Measurements from ENCODE around the gene HLF. TPM values are rescaled to one million over a fixed set of nuclear protein-coding genes. Genes with fewer than 3 reads are reported as not detected.

Gene HLF
- total RNA-seq, 1 experiment from 2014 or later: 3.2 TPM

DNA sequence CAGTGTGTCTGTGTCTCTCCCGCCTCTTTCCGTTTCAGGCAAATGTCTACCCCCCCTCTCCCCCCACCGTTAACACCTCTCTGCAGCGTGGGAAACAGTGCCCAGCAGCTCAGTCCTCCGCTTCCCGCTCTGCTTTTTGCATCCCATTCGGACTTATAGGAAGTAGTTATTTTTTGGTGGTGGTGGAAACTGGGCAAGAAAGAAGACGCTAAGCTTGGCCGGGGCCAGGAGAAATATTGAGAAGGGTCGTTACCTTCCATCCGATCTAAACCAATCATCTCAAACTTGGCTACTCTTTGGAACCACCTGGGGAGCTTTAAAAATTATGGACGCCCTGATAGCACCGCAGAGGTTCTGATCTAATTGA is 499 bp upstream of the HLF start:
- peaks cover 9% of the 10 kb centered on the region for H3K4me1 ChIP-seq (ENCODE audit: insufficient read depth, low read length, poor library complexity, severe bottlenecking)
- no peak overlapping the region for H3K4me3 ChIP-seq (ENCODE audit: low read depth, low read length, poor library complexity, severe bottlenecking)
- CTCF ChIA-PET: no interaction called here
- no peak overlapping the region for H3K27ac ChIP-seq (ENCODE audit: low read depth, low read length, poor library complexity, severe bottlenecking)
- no TSS peak for BruUV-seq (replicated peaks)
- H3K36me3 ChIP-seq (ENCODE audit: insufficient read depth, low read length, poor library complexity, severe bottlenecking): no peaks in the 10 kb centered on the region
- H3K27me3 ChIP-seq (replicated peaks; ENCODE audit: insufficient read depth, low read depth, low read length, poor library complexity): no peaks in the 10 kb centered on the region
- no peak for TF ChIP-seq CTCF (conservative IDR thresholded peaks at IDR 0.05; ENCODE audit: low read depth, low read length)
- TF ChIP-seq EZH2 (IDR thresholded peaks at IDR 0.05; ENCODE audit: borderline replicate concordance, low read depth, low read length, poor library complexity, severe bottlenecking): no peak
- no peaks in the 10 kb centered on the region for H3K9me3 ChIP-seq (ENCODE audit: low read depth, low read length, poor library complexity, severe bottlenecking)
- intact Hi-C loops (cut with micrococcal nuclease; ENCODE audit: unreplicated experiment): loop anchor here (1.0 kb wide), 1 partner anchor 26 kb away; no protein-coding TSS in a partner anchor
- no peak for DNase-seq (ENCODE audit: low spot score)
- POLR2A ChIA-PET (ENCODE audit: low non-redundant PET): no interaction called here

DNA sequence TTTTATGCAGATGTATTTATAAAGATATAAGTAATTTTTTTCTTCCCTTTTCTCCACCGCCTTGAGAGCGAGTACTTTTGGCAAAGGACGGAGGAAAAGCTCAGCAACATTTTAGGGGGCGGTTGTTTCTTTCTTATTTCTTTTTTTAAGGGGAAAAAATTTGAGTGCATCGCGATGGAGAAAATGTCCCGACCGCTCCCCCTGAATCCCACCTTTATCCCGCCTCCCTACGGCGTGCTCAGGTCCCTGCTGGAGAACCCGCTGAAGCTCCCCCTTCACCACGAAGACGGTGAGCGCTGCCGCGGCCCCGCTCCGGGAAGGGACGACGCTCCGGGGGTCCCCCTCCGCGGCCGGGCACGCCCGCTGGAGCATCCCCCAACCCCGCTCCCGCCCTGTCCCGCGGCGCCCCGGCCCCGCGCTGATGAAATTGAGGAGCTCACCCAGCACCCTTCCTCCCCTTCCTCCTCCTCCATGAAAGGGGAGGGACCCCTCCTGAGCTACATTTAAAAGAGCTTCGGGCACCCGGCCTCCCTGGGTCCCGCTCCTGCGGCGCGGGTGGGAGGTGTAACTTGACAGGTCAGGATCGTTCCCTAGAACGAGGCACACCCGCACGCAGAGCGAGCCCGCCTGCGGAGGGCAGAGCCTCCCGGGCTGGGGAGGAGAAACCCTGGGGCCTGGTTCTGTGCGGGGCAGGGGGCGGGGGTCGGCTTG is 706 bp downstream of the HLF start:
- H3K27me3 ChIP-seq (replicated peaks; ENCODE audit: insufficient read depth, low read depth, low read length, poor library complexity): no peaks in the 10 kb centered on the region
- peak overlapping the region; percentile 48 for H3K4me3 ChIP-seq (ENCODE audit: low read depth, low read length, poor library complexity, severe bottlenecking)
- intact Hi-C loops (cut with micrococcal nuclease; ENCODE audit: unreplicated experiment): no loop called here
- BruUV-seq (replicated peaks): TSS peak; percentile 74
- no peaks in the 10 kb centered on the region for H3K9me3 ChIP-seq (ENCODE audit: low read depth, low read length, poor library complexity, severe bottlenecking)
- ChIA-PET CTCF (no interaction called here), POLR2A (ENCODE audit: low non-redundant PET) (no interaction called here)
- no peak for TF ChIP-seq EZH2 (IDR thresholded peaks at IDR 0.05; ENCODE audit: borderline replicate concordance, low read depth, low read length, poor library complexity, severe bottlenecking)
- no peak for TF ChIP-seq CTCF (conservative IDR thresholded peaks at IDR 0.05; ENCODE audit: low read depth, low read length)
- H3K4me1 ChIP-seq (ENCODE audit: insufficient read depth, low read length, poor library complexity, severe bottlenecking): peaks cover 9% of the 10 kb centered on the region
- no peak for DNase-seq (ENCODE audit: low spot score)
- H3K36me3 ChIP-seq (ENCODE audit: insufficient read depth, low read length, poor library complexity, severe bottlenecking): no peaks in the 10 kb centered on the region
- no peak overlapping the region for H3K27ac ChIP-seq (ENCODE audit: low read depth, low read length, poor library complexity, severe bottlenecking)

GRCh38 chr17:55266051-55266957 is 1.5 kb downstream of the HLF start:
- Histone ChIP-seq H3K27ac (ENCODE audit: low read depth, low read length, poor library complexity, severe bottlenecking) (no peak overlapping the region), H3K4me1 (ENCODE audit: insufficient read depth, low read length, poor library complexity, severe bottlenecking) (peaks cover 9% of the 10 kb centered on the region), H3K36me3 (ENCODE audit: insufficient read depth, low read length, poor library complexity, severe bottlenecking) (no peaks in the 10 kb centered on the region), H3K4me3 (ENCODE audit: low read depth, low read length, poor library complexity, severe bottlenecking) (peak overlapping the region; percentile 48), H3K27me3 (replicated peaks; ENCODE audit: insufficient read depth, low read depth, low read length, poor library complexity) (no peaks in the 10 kb centered on the region), H3K9me3 (ENCODE audit: low read depth, low read length, poor library complexity, severe bottlenecking) (no peaks in the 10 kb centered on the region)
- intact Hi-C loops (cut with micrococcal nuclease; ENCODE audit: unreplicated experiment): no loop called here
- no TSS peak for BruUV-seq (replicated peaks)
- ChIA-PET POLR2A (ENCODE audit: low non-redundant PET) (no interaction called here), CTCF (no interaction called here)
- no peak for DNase-seq (ENCODE audit: low spot score)
- TF ChIP-seq CTCF (conservative IDR thresholded peaks at IDR 0.05; ENCODE audit: low read depth, low read length) (no peak), EZH2 (IDR thresholded peaks at IDR 0.05; ENCODE audit: borderline replicate concordance, low read depth, low read length, poor library complexity, severe bottlenecking) (no peak)

Measured in A673 (cell line).